ENCODE results near the gene PTPN22.

The PTPN22 gene

DNA sequence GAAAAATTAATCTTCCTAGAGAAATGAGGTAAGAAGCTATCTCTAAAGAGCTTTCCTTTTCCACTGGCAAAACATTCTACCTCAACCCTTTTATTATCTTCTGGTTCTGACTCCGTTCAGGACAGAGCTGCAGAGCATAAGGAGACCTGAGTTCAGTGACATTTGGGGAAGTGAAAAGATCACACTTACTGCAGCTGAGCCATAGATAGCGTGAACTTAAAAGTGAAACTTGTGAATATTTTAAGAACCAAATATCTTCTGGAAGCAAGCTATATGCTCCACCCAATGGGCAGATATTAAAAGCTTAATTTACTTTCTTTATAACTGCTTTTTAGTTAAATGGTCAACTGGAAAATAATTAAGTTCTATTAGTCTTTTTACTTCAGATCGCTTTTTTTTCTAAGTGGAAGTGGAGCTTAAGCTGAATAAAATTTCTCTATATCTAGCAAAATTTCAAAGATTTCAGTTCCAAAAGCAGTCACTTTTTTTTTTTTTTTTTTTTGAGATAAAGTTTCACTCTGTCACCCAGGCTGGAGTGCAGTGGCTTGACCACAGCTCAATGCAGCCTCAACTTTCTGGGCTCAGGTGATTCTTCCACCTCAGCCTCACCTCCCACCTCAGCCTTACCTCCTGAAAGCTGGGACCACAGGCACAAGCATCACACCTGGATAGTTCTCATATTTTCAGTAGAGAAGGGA lies 11.9 kb downstream of the PTPN22 start:
- peak overlapping the region; percentile 7 for H3K9ac ChIP-seq (ENCODE audit: low read length)
- H3K36me3 ChIP-seq (ENCODE audit: low read length), result peaks cover 21% of the 10 kb centered on the region
- no peaks in the 10 kb centered on the region for H3K9me3 ChIP-seq (ENCODE audit: insufficient read depth, low read length)
- peak overlapping the region; percentile 69 for H3K27ac ChIP-seq (ENCODE audit: low read depth, low read length)
- TF ChIP-seq EZH2phosphoT487 (conservative IDR thresholded peaks at IDR 0.05; ENCODE audit: low read length), result no peak
- TF ChIP-seq, protein P1, sequence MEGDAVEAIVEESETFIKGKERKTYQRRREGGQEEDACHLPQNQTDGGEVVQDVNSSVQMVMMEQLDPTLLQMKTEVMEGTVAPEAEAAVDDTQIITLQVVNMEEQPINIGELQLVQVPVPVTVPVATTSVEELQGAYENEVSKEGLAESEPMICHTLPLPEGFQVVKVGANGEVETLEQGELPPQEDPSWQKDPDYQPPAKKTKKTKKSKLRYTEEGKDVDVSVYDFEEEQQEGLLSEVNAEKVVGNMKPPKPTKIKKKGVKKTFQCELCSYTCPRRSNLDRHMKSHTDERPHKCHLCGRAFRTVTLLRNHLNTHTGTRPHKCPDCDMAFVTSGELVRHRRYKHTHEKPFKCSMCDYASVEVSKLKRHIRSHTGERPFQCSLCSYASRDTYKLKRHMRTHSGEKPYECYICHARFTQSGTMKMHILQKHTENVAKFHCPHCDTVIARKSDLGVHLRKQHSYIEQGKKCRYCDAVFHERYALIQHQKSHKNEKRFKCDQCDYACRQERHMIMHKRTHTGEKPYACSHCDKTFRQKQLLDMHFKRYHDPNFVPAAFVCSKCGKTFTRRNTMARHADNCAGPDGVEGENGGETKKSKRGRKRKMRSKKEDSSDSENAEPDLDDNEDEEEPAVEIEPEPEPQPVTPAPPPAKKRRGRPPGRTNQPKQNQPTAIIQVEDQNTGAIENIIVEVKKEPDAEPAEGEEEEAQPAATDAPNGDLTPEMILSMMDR (IDR thresholded peaks at IDR 0.05; ENCODE audit: insufficient read depth, low read length, poor library complexity, severe bottlenecking), result no peak
- no peaks in the 10 kb centered on the region for H3K27me3 ChIP-seq (ENCODE audit: low read length)
- peaks cover 17% of the 10 kb centered on the region for H3K79me2 ChIP-seq (ENCODE audit: insufficient read depth, low read length)
- H3K4me2 ChIP-seq (ENCODE audit: low read depth, low read length, poor library complexity, severe bottlenecking), result peak overlapping the region; percentile 59
- no peaks in the 10 kb centered on the region for H3K9me2 ChIP-seq (replicated peaks; ENCODE audit: insufficient read depth, low read length)
- H3F3A ChIP-seq (ENCODE audit: insufficient read depth), result peaks cover 26% of the 10 kb centered on the region
- H3K4me3 ChIP-seq (ENCODE audit: insufficient read depth, low read length, poor library complexity, severe bottlenecking), result peak overlapping the region; percentile 7
- no peak overlapping the region for H2AFZ ChIP-seq (ENCODE audit: low read depth, low read length, severe bottlenecking)
- H4K20me1 ChIP-seq (ENCODE audit: low read depth, low read length), result no peaks in the 10 kb centered on the region

DNA sequence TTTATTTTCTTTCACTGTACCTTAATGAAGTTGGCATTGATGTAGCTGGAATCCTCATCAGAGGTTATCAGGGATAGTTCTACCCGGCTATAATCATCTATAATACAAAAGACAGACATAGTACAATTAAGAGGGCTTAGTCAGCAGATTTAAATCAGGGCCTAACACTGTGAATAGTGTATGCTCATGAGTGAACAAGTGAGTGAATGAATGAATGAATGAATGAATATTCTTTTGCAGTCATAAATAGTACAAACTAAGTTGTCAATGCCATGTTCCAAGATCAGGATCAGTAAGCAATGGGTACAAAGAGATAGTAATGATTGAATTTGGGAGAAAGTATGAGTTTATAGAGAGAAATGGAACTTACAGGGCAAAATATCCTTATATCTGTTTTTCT lies 12.5 kb downstream of the PTPN22 start:
- Histone ChIP-seq H3K4me2 (ENCODE audit: low read depth, low read length, poor library complexity, severe bottlenecking) (peak overlapping the region; percentile 59), H4K20me1 (ENCODE audit: low read depth, low read length) (no peaks in the 10 kb centered on the region), H3K36me3 (ENCODE audit: low read length) (peaks cover 24% of the 10 kb centered on the region), H3K79me2 (ENCODE audit: insufficient read depth, low read length) (peaks cover 13% of the 10 kb centered on the region), H3K4me3 (ENCODE audit: insufficient read depth, low read length, poor library complexity, severe bottlenecking) (no peak overlapping the region), H3K9ac (ENCODE audit: low read length) (peak overlapping the region; percentile 7; the same call in 1 of the 2 replicates), H3K27ac (ENCODE audit: low read depth, low read length) (peak overlapping the region; percentile 69), H3K9me2 (replicated peaks; ENCODE audit: insufficient read depth, low read length) (no peaks in the 10 kb centered on the region), H2AFZ (ENCODE audit: low read depth, low read length, severe bottlenecking) (no peak overlapping the region), H3K9me3 (ENCODE audit: insufficient read depth, low read length) (no peaks in the 10 kb centered on the region), H3F3A (ENCODE audit: insufficient read depth) (peaks cover 26% of the 10 kb centered on the region), H3K27me3 (ENCODE audit: low read length) (no peaks in the 10 kb centered on the region)
- TF ChIP-seq, protein P1 (IDR thresholded peaks at IDR 0.05; ENCODE audit: insufficient read depth, low read length, poor library complexity, severe bottlenecking), result no peak
- no peak for TF ChIP-seq EZH2phosphoT487 (conservative IDR thresholded peaks at IDR 0.05; ENCODE audit: low read length)

DNA sequence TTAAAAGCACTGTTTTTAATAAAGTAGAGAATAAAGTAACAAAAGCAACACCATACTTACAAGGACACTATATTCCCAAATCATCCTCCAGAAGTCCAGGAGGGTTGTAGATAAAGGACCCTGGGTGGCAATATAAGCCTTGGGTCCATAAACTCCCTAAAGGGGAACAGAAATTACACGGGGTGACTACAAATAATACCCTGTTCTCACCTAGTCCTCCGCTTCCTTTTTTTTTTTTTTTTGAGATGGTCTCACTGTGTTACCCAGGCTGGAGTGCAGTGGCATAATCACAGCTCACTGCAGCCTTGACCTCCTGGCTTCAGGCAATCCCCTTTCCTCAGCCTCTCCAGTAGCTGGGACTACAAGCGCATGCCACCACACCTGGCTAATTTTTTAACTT lies 13.1 kb downstream of the PTPN22 start:
- H3K79me2 ChIP-seq (ENCODE audit: insufficient read depth, low read length), result peaks cover 13% of the 10 kb centered on the region
- peak overlapping the region; percentile 59 for H3K4me2 ChIP-seq (ENCODE audit: low read depth, low read length, poor library complexity, severe bottlenecking)
- TF ChIP-seq, protein P1 (IDR thresholded peaks at IDR 0.05; ENCODE audit: insufficient read depth, low read length, poor library complexity, severe bottlenecking), result no peak
- no peaks in the 10 kb centered on the region for H3K9me3 ChIP-seq (ENCODE audit: insufficient read depth, low read length)
- peaks cover 24% of the 10 kb centered on the region for H3K36me3 ChIP-seq (ENCODE audit: low read length)
- peak overlapping the region; percentile 7; the same call in 1 of the 2 replicates for H3K9ac ChIP-seq (ENCODE audit: low read length)
- H3K9me2 ChIP-seq (replicated peaks; ENCODE audit: insufficient read depth, low read length), result no peaks in the 10 kb centered on the region
- H3K27ac ChIP-seq (ENCODE audit: low read depth, low read length), result peak overlapping the region; percentile 69
- no peak overlapping the region for H3K4me3 ChIP-seq (ENCODE audit: insufficient read depth, low read length, poor library complexity, severe bottlenecking)
- H3K27me3 ChIP-seq (ENCODE audit: low read length), result no peaks in the 10 kb centered on the region
- H4K20me1 ChIP-seq (ENCODE audit: low read depth, low read length), result no peaks in the 10 kb centered on the region
- peaks cover 26% of the 10 kb centered on the region for H3F3A ChIP-seq (ENCODE audit: insufficient read depth)
- H2AFZ ChIP-seq (ENCODE audit: low read depth, low read length, severe bottlenecking), result no peak overlapping the region

Measured in SU-DHL-6 (cell line).